ENCODE data around the gene ATP13A4.

The ATP13A4 gene

DNA sequence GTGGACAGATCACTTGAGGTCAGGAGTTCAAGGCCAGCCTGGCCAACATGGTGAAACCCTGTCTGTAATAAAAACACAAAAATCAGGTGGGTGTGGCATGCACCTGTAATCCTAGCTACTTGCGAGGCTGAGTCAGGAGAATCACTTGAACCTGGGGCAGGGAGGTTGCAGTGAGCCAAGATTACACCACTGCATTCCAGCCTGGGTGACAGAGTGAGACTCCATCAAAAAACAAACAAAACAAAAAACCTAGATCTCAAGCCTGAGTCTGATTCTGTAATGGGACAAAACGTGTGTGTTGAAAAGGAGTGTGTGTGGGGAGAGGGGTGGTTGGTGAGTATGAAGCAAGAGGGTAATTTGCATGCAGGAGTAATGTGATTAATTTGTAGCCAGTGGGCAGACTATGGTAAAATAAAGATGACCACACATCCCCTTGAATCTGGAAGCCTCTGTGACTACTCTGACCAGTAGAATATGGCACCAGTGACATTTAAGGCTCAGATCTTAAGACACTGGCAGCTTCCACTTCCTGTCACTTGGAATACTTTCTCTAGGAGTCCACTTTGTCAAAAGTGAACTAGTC lies 19.9 kb upstream of the ATP13A4 start:
- in situ Hi-C loops (cut with HindIII; ENCODE audit: low pct_unique_long_range_greater_than_20kb, low sequenced_read_pairs): loop anchor here (25.0 kb wide), 1 partner anchor 762 kb away; no protein-coding TSS in a partner anchor

DNA sequence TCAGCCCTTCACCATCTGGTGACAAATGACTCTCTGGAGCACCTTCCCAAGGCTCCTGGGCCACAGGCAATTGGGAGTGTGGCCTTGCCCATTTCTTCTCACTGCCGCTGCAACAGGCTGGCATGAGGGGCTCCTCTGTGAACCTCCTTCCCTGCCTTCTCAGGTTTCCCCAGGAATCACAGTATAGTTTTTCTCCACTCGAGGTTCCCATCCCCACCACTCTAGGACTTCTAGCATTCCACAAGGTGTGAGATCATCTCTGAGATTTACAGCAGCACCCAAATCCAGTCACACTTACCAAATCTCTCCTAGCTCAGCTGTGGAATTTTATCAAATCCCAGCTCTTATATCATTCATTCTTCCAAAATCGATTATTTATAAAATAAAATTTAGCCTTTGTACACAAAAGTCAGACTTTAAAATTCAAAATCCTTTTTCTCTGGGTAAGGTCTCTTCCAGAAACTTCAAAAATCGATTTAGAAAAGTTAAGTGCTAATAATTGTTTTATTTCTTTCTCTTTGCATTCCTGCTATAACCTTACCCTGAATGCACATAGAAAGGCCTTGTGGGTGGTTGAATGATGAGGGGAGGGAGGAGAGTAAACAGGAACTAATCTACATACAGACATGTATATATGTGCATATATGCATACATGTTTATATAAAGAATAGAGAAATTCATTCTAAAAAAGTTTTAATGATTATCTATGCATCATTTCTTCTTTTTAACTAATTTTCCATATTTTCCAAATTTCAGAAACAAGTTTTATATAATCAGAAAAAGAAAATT lies 18.9 kb upstream of the ATP13A4 start:
- TF ChIP-seq JUND (IDR thresholded peaks at IDR 0.05; ENCODE audit: low read depth): no peak
- in situ Hi-C loops (cut with HindIII; ENCODE audit: low pct_unique_long_range_greater_than_20kb, low sequenced_read_pairs): loop anchor here (25.0 kb wide), 1 partner anchor 761 kb away; no protein-coding TSS in a partner anchor
- no peak for DNase-seq (ENCODE audit: low read depth in 1 of 2, low spot score in 1 of 2)

More for the DNA sequence above, 19.9 kb upstream of the ATP13A4 start:
- no peak for DNase-seq (ENCODE audit: low read depth in 1 of 2, low spot score in 1 of 2)
- TF ChIP-seq JUND (IDR thresholded peaks at IDR 0.05; ENCODE audit: low read depth): no peak

GRCh38 chr3:193572426-193572908 lies 17.8 kb upstream of the ATP13A4 start:
- in situ Hi-C loops (cut with HindIII; ENCODE audit: low pct_unique_long_range_greater_than_20kb, low sequenced_read_pairs): loop anchor here (25.0 kb wide), 1 partner anchor 760 kb away; no protein-coding TSS in a partner anchor

GRCh38 chr3:193569119-193569518 lies 14.4 kb upstream of the ATP13A4 start:
- no peak for TF ChIP-seq JUND (IDR thresholded peaks at IDR 0.05; ENCODE audit: low read depth)
- in situ Hi-C loops (cut with HindIII; ENCODE audit: low pct_unique_long_range_greater_than_20kb, low sequenced_read_pairs): loop anchor here (25.0 kb wide), 1 partner anchor 757 kb away; no protein-coding TSS in a partner anchor
- no peak for DNase-seq (ENCODE audit: low read depth in 1 of 2, low spot score in 1 of 2)

More at GRCh38 chr3:193572426-193572908, 17.8 kb upstream of the ATP13A4 start:
- DNase-seq (ENCODE audit: low read depth in 1 of 2, low spot score in 1 of 2): peak; percentile 72 to 93
- TF ChIP-seq JUND (IDR thresholded peaks at IDR 0.05; ENCODE audit: low read depth): no peak

GRCh38 chr3:193564012-193564411 lies 9.3 kb upstream of the ATP13A4 start:
- DNase-seq (ENCODE audit: low read depth in 1 of 2, low spot score in 1 of 2): peak; percentile 72 to 89
- in situ Hi-C loops (cut with HindIII; ENCODE audit: low pct_unique_long_range_greater_than_20kb, low sequenced_read_pairs): loop anchor here (25.0 kb wide), 1 partner anchor 752 kb away; no protein-coding TSS in a partner anchor
- TF ChIP-seq JUND (IDR thresholded peaks at IDR 0.05; ENCODE audit: low read depth): no peak

DNA sequence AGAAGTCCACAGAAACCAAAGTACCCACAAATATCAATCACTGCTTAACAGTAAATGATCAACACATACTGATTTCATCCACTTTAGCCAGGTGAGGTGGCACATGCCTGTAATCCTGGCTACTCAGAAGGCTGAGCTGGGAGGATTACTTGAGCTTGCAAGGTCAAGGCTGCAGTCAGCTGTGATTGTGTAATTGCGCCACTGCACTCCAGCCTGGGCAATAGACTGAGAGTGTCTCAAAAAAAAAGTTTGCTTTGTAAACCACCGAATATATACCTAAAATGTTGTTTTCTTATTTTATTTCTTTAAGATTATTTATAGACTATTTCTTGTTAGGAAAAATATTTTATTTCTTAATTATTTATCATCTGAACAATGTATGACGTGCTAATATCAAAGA lies 8.7 kb upstream of the ATP13A4 start:
- in situ Hi-C loops (cut with HindIII; ENCODE audit: low pct_unique_long_range_greater_than_20kb, low sequenced_read_pairs): loop anchor here (25.0 kb wide), 1 partner anchor 751 kb away; no protein-coding TSS in a partner anchor
- DNase-seq (ENCODE audit: low read depth in 1 of 2, low spot score in 1 of 2): no peak
- TF ChIP-seq JUND (IDR thresholded peaks at IDR 0.05; ENCODE audit: low read depth): no peak

- no peak for DNase-seq (ENCODE audit: low read depth in 1 of 2, low spot score in 1 of 2)
- in situ Hi-C loops (cut with HindIII; ENCODE audit: low pct_unique_long_range_greater_than_20kb, low sequenced_read_pairs): loop anchor here (25.0 kb wide), 1 partner anchor 749 kb away; no protein-coding TSS in a partner anchor
- TF ChIP-seq JUND (IDR thresholded peaks at IDR 0.05; ENCODE audit: low read depth): no peak
These were observed 6.2 kb upstream of the ATP13A4 start for GRCh38 chr3:193560870-193561269.

DNA sequence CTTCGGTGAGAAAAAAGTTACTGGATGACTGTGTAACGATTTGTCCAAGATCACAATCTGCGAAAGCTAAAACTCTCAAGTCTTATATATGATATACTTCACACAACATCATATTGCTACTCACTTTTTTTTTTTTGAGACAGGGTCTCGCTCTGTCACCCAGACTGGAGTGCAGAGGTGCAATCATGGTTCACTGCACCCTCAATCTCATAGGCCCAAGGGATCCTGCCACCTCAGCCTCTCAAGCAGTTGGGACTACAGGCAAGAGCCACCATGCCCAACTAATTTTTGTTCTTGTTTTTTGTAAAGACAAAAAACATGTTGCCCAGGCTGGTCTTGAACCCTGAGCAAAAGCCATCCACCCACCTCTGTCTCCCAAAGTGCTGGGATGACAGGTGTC lies 5.4 kb upstream of the ATP13A4 start:
- in situ Hi-C loops (cut with HindIII; ENCODE audit: low pct_unique_long_range_greater_than_20kb, low sequenced_read_pairs): loop anchor here (25.0 kb wide), 1 partner anchor 748 kb away; no protein-coding TSS in a partner anchor
- TF ChIP-seq JUND (IDR thresholded peaks at IDR 0.05; ENCODE audit: low read depth): no peak
- DNase-seq (ENCODE audit: low read depth in 1 of 2, low spot score in 1 of 2): no peak

DNA sequence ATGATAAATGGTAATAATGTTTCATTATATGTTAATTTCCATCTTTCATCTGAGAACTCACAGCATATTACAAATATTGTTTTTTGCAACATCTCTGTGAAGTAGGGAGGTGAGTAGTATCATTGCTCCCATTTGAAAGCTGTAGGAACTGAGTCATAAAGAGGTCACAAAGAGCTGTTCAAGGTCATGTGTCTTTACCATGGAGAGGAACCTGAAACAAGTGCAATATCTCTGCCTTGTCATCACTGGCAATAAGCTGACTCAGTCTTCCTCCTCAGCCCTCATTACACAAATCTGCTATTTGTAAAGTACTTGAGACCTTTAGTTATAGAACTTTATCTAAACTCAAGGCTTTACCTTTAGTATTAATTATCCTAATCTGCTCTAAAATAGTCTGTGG lies 4.4 kb upstream of the ATP13A4 start:
- in situ Hi-C loops (cut with HindIII; ENCODE audit: low pct_unique_long_range_greater_than_20kb, low sequenced_read_pairs): loop anchor here (25.0 kb wide), 1 partner anchor 747 kb away; no protein-coding TSS in a partner anchor
- no peak for DNase-seq (ENCODE audit: low read depth in 1 of 2, low spot score in 1 of 2)
- no peak for TF ChIP-seq JUND (IDR thresholded peaks at IDR 0.05; ENCODE audit: low read depth)

GRCh38 chr3:193556841-193557240 lies 2.1 kb upstream of the ATP13A4 start:
- TF ChIP-seq JUND (IDR thresholded peaks at IDR 0.05; ENCODE audit: low read depth): no peak
- in situ Hi-C loops (cut with HindIII; ENCODE audit: low pct_unique_long_range_greater_than_20kb, low sequenced_read_pairs): loop anchor here (25.0 kb wide), 1 partner anchor 745 kb away; no protein-coding TSS in a partner anchor
- no peak for DNase-seq (ENCODE audit: low read depth in 1 of 2, low spot score in 1 of 2)

- peak in 1 of 2 experiments; percentile 53 for DNase-seq (ENCODE audit: low read depth in 1 of 2, low spot score in 1 of 2)
- no peak for TF ChIP-seq JUND (IDR thresholded peaks at IDR 0.05; ENCODE audit: low read depth)
- in situ Hi-C loops (cut with HindIII; ENCODE audit: low pct_unique_long_range_greater_than_20kb, low sequenced_read_pairs): loop anchor here (25.0 kb wide), 1 partner anchor 741 kb away; no protein-coding TSS in a partner anchor
These were observed 1.1 kb downstream of the ATP13A4 start for GRCh38 chr3:193553586-193553985.

DNA sequence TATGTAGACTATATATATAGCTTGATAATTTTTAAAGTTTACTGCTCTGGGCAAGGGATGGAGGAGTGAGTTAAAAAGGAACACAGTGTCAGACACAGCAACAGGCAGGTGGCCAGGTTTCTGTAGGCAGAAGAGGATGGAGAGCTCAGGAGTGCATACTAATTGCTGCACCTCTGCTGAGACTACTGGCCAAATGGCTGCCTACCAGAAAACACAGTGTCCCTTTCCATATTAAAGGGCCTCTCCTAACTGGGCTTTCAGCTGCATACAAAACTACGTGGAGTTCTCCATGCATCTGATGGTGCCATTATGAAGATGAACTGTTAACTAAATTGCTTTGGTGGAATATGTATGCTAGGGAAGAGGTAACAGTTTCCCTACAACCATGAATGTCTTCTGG lies 1.8 kb downstream of the ATP13A4 start:
- DNase-seq (ENCODE audit: low read depth in 1 of 2, low spot score in 1 of 2): no peak
- no peak for TF ChIP-seq JUND (IDR thresholded peaks at IDR 0.05; ENCODE audit: low read depth)
- in situ Hi-C loops (cut with HindIII; ENCODE audit: low pct_unique_long_range_greater_than_20kb, low sequenced_read_pairs): loop anchor here (25.0 kb wide), 1 partner anchor 741 kb away; no protein-coding TSS in a partner anchor

Measured in T47D (cell line).